SJSA1 (cell line): ENCODE data around the gene TRA2A. TPM values are rescaled to one million over a fixed set of nuclear protein-coding genes. Genes with fewer than 3 reads are reported as not detected.

Source experiments
- DNase-seq, 2 experiments: peaks; one replicate each; pipeline ENCODE4 v3.0.0-alpha.2; 2015 to 2020; ENCODE audit warnings: low spot score in 2 of 2, low read depth in 1 of 2
- H3K27ac ChIP-seq: fragments of 250-450 bp; sonication (Bioruptor Pico); 2 replicates; pipeline ENCODE4 v1.5.1; 2020; ENCODE audit warnings: mild to moderate bottlenecking, moderate library complexity
- H3K27me3 ChIP-seq: fragments of 250-450 bp; sonication (Bioruptor Pico); replicated peaks from 2 replicates; pipeline ENCODE4 v1.5.1; 2020; ENCODE audit warnings: mild to moderate bottlenecking, moderate library complexity
- H3K36me3 ChIP-seq: fragments of 250-450 bp; sonication (Bioruptor Pico); 2 replicates; pipeline ENCODE4 v1.5.1; 2020; ENCODE audit warnings: mild to moderate bottlenecking
- H3K4me1 ChIP-seq: fragments of 250-450 bp; sonication (Bioruptor Pico); replicated peaks from 2 replicates; pipeline ENCODE4 v1.6.1; 2021; ENCODE audit warnings: mild to moderate bottlenecking
- H3K4me3 ChIP-seq: fragments of 250-450 bp; sonication (Bioruptor Pico); 2 replicates; pipeline ENCODE4 v1.5.1; 2020; ENCODE audit warnings: mild to moderate bottlenecking
- H3K9me3 ChIP-seq: fragments of 250-450 bp; sonication (Bioruptor Pico); replicated peaks from 2 replicates; pipeline ENCODE4 v1.5.1; 2020; ENCODE audit warnings: mild to moderate bottlenecking
- total RNA-seq: library from RNA; depleted of rRNA; stranded (reverse); fragments of >200 nt; shearing (Covaris generic); gene quantifications from 2 replicates; pipeline ENCODE4 v1.2.3, GENCODE V29; 2014

The TRA2A gene
- total RNA-seq, 1 experiment from 2014 or later: 29.0 TPM

DNA sequence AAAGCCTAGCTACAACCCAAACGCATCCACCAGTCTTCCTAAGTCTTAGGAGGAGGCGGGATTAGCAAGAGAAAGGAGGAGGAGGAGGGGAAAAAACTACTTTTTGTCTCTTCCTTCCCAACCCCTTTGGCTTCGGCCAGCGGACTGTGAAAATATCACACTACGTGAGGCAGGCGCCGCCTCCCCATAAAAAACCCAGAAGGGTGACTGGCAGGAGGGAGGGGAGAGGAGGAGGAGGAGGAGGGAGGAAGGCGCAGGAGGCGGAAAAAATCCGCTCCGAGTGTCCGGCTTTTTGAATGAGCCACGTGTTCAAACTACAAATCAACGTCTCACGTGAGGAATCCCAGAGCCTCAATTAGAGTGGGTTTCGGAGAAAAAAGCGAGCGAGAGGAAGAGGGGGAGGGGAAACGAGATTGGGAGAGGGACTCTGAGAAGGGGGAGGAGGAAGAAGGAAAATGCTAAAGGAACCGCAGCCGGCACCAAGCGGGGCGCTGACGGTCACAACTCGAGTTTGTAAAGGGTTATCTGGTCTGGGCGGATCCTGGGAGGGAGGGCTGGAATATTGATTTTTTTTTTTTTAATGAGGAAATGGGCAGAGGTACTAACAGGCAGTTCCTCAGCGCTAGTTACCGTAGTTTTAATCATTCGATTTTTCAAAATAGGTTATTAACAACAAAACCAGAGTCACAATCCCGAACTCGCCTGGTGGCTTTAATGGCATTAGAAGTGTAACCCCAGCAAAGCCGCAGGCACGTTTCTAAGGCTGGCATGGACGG lies 61.3 kb downstream of the TRA2A start, which contains the start of gene IGF2BP3:
Gene IGF2BP3, minus strand, starts transcription at position 162 of the 776 bp plus-strand sequence. CDS start 381 bp downstream, outside the sequence.
- Histone ChIP-seq H3K27me3 (peaks cover 8% of the 10 kb centered on the region), H3K9me3 (peaks cover 3% of the 10 kb centered on the region; the same call in 1 of the 2 replicates), H3K4me1 (peaks cover 56% of the 10 kb centered on the region), H3K36me3 (peaks cover 13% of the 10 kb centered on the region), H3K27ac (peak within 1 kb of the TSS; percentile 49), H3K4me3 (peak within 1 kb of the TSS; percentile 78)
- DNase-seq: peak; percentile 98 to 99

DNA sequence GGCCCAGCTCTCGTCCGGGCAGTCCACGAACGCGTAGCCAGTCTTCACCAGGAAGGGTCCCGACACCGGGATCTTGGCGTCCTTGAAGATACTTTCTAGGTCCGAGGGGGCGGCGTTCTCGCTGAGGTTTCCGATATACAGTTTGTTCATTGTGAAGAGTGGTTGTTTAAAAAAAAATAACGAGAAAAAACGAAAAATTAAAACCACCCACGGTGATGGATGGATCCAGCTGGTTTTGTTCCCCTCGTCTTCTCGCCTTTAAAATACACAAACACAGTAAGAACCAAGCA lies 61.9 kb downstream of the TRA2A start:
- DNase-seq: peak in 1 of 2 experiments; percentile 60
- H3K36me3 ChIP-seq: peaks cover 19% of the 10 kb centered on the region
- H3K4me1 ChIP-seq: peaks cover 60% of the 10 kb centered on the region
- peaks cover 3% of the 10 kb centered on the region; the same call in 1 of the 2 replicates for H3K9me3 ChIP-seq
- H3K27ac ChIP-seq: peak overlapping the region; percentile 49
- peak overlapping the region; percentile 78 for H3K4me3 ChIP-seq
- H3K27me3 ChIP-seq: peaks cover 2% of the 10 kb centered on the region

DNA sequence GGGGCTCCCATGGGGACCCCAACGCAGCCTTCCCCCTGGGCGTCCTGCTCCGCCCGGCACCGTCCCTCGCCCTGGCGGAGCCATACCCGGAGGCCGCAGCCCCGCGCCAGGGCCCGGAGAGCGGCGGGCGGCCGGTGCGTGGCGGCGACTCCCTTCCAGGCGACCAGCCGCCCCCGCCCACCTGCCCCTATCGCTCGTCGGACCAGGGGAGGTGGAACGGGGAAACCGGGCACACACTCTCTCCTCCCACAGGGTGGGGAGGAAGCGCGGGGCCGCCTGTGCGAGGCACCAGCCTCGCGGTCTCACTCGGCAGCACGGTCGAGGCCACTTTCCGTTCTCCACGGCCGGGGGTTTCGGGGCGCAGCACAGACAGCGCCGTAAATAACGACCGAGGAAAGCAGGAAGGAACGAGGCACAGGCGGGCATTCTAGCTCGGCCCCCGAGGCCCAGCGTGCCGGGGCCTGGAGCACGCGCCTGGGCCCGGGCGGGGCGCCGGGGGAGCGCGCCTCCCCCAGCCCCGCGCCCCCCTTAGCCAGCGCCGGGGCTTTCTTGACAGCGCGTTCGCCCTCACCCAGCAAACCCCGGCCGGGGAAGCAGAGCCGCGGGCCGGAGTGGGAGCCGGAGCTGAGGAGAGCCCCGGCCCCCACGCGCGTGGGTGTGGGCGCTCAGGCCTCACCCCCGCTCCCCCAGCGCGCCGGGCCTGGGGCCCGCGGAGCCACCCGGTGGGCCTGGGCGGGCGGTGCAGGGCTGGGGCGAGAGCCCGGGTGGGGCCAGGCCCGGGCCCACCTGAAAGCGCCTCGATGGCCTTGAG lies 62.4 kb downstream of the TRA2A start:
- DNase-seq: peak; percentile 60 to 66
- peaks cover 55% of the 10 kb centered on the region for H3K4me1 ChIP-seq
- peak overlapping the region; percentile 78 for H3K4me3 ChIP-seq
- peaks cover 19% of the 10 kb centered on the region for H3K36me3 ChIP-seq
- peak overlapping the region; percentile 49 for H3K27ac ChIP-seq
- H3K9me3 ChIP-seq: peaks cover 3% of the 10 kb centered on the region; the same call in 1 of the 2 replicates
- H3K27me3 ChIP-seq: no peaks in the 10 kb centered on the region

DNA sequence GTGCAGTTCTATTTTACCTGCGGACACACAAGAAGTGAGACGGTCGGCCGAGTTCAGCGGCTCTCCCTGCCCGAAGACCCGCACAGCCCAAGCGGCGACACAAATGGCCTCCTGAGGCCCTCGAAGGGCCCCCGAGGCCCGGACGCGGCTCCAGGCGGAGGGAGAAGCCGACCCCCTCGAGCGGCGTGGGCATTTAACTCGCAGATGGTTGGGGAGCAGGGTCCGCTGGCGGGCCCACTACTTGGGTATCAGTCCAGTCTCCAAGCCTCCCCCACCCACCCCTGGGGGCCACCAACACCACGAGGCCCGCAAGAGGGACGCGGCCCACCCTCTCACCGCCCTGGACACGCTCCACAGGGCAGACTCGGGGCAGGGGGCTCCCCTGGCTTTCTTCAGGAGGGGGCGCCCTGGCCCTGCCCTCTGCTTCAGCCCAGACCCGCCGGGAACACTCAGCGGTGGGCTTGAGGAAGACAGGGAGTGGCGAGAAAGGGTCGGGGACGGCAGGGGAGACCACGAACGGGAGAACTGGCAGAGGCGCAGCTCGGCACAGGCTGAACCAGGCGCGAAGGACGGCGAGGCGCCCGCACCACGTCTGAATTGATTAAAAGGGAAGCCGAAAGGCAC lies 63.1 kb downstream of the TRA2A start:
- peak overlapping the region; percentile 49 for H3K27ac ChIP-seq
- peak overlapping the region; percentile 78 for H3K4me3 ChIP-seq
- peaks cover 3% of the 10 kb centered on the region; the same call in 1 of the 2 replicates for H3K9me3 ChIP-seq
- no peaks in the 10 kb centered on the region for H3K27me3 ChIP-seq
- peaks cover 22% of the 10 kb centered on the region for H3K36me3 ChIP-seq
- peaks cover 54% of the 10 kb centered on the region for H3K4me1 ChIP-seq
- peak in 1 of 2 experiments; percentile 42 for DNase-seq

DNA sequence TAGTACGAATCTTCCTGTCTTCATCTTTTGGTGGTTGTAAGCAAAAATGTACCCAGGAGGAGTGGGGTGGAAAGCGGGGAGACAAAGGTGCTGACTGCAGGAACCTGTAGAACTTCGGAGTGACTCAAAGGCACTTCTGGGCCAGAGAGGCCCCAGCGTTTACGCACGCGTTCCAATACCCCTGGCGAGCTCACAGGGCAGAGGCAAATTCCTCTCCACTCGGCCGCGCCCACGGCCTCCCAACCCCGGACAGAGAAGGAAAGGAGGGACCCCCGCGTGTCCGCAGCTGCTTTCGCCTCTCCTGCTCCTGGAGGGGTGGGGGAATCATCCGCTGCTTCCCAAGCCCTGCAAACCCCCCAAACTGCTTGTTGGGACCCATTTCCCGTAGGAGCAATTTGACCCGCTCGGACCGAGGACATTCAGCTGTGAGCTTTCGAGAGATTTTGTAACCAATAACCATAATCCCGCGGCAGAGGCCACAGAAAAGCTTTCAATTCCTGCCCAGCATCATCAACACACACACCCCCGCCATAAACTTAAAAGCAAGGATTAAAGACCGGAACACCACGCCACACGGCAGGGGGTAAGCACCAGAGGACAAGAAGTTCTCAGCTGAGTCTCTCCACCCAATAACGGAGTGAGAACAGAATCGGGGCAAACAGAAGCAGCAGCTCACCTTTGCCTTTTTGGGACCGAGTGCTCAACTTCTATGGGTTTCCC lies 63.8 kb downstream of the TRA2A start:
- Histone ChIP-seq H3K9me3 (peaks cover 3% of the 10 kb centered on the region; the same call in 1 of the 2 replicates), H3K4me3 (peak overlapping the region; percentile 78), H3K4me1 (peaks cover 47% of the 10 kb centered on the region), H3K27me3 (no peaks in the 10 kb centered on the region), H3K36me3 (peaks cover 27% of the 10 kb centered on the region), H3K27ac (no peak overlapping the region)
- DNase-seq: peak in 1 of 2 experiments; percentile 44

DNA sequence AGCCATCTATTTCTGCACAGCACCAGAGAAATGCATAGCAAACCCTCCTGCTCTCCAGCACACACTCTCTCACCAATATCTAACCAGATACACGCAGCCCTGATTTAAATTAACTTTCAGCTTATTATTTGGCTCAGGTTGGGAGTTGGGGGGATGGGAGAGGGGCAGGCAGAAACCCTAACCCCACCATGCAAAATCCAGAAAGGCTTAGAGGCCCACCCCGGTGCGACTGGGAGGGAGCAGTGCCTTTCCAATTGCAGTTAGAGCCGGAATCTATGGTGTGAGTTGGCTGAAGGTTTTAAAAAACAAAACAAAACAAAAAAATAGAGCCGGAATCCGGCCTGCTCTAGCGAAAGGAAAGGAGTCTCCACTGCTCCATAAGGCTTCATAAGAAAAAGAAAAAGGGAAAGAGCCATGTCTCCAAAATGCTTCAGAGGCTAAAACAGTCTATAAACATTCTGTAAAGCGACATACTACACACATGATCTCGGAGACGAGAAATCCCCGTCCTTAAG lies 64.4 kb downstream of the TRA2A start:
- peaks cover 3% of the 10 kb centered on the region; the same call in 1 of the 2 replicates for H3K9me3 ChIP-seq
- DNase-seq: peak in 1 of 2 experiments; percentile 44
- no peak overlapping the region for H3K27ac ChIP-seq
- no peaks in the 10 kb centered on the region for H3K27me3 ChIP-seq
- H3K4me3 ChIP-seq: peak overlapping the region; percentile 78
- peaks cover 30% of the 10 kb centered on the region for H3K36me3 ChIP-seq
- peaks cover 43% of the 10 kb centered on the region for H3K4me1 ChIP-seq

DNA sequence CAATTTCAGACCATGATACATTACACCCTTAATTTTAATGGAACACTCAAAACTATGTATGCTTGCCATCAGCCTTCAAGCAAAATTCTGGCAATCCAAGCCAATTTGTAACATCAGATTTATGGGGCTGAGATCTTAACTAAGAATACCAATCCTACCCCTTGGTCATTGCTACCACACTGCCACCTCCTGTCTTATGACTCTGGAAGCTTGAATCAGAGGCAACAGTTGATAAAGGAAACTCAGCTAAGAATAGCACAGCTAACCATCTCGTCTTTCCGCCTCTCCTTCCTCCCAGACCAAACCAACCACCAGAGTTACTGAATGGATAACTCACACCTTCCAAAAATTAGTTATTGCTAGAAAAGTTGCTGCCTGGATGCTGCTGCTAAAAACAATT lies 68.9 kb downstream of the TRA2A start:
- Histone ChIP-seq H3K9me3 (no peaks in the 10 kb centered on the region), H3K36me3 (peaks cover 29% of the 10 kb centered on the region), H3K4me3 (no peak overlapping the region), H3K4me1 (peaks cover 20% of the 10 kb centered on the region), H3K27ac (no peak overlapping the region), H3K27me3 (no peaks in the 10 kb centered on the region)
- DNase-seq: no peak

DNA sequence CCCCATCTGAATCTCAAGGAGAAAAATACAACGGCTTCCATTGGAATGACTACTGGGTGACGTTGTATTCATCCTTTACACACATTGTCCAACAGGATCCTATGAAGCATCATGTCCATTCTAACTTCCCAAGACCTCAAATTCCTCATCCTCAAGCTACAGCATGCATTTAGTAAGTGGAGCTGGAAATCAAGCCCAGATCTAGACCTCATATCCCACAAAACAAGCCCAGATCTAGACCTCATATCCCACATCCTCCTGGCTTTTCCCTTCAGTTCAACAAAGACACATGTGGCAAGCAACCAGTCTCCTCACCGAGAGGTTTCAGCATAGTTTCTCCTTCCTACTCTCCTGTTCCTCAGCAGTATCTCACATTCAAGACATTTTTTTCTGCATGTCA lies 73.7 kb downstream of the TRA2A start:
- DNase-seq: no peak
- H3K36me3 ChIP-seq: peaks cover 22% of the 10 kb centered on the region
- H3K9me3 ChIP-seq: no peaks in the 10 kb centered on the region
- no peaks in the 10 kb centered on the region for H3K27me3 ChIP-seq
- no peak overlapping the region for H3K4me3 ChIP-seq
- no peaks in the 10 kb centered on the region for H3K4me1 ChIP-seq
- H3K27ac ChIP-seq: no peak overlapping the region

DNA sequence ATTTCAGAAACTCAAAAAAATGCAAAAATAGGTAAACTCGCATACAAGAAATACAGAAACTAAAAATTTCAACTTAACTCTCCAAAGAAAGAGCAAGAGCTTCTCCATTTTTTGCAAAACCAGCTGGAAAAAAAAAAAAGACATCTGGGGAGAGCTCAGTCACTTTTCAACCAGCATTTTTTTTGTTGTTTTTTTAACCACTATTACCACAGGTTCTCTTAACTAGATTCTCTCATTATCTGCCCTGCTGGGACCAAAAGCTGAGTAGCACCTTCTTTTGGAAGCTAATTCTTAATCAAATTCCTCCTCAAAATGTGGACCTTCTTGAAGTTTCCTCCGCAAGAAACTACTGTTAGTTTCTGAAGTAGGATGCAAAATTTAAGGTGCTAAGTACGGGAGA lies 75.7 kb downstream of the TRA2A start:
- H3K9me3 ChIP-seq: no peaks in the 10 kb centered on the region
- H3K36me3 ChIP-seq: peaks cover 22% of the 10 kb centered on the region
- no peak overlapping the region for H3K27ac ChIP-seq
- H3K27me3 ChIP-seq: no peaks in the 10 kb centered on the region
- H3K4me3 ChIP-seq: no peak overlapping the region
- no peaks in the 10 kb centered on the region for H3K4me1 ChIP-seq
- DNase-seq: no peak

DNA sequence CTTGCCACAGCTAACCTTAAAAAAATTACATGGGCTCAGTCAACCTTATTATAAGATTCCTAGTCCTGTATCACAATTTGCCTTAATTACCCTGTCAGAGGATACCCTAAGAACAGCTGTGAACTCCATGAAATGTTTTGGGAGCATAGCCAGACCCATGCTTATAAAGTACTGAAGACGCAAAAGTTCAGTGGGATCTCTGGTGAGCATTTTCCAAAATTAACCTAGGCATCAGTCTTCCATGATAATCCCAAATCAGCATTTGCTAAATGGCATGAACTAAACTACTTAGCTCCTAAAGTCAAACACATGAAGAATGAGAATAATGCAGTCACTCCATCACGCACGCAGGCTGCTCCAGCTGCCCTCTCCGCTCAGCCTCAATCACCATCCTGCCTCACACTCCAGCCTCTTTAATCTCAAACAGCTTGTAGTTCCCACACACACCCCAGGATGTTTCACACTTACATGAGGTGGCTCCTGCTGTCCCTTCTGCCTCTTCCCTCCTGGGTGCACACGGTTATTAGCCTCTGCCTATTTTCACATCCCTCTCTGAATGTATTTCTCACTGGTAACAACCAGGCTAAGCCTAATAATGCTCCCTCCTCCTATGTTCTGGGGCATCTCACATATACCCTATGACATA lies 76.8 kb downstream of the TRA2A start:
- H3K9me3 ChIP-seq: no peaks in the 10 kb centered on the region

More for the DNA sequence above, 76.8 kb downstream of the TRA2A start:
- Histone ChIP-seq H3K27ac (no peak overlapping the region), H3K4me1 (no peaks in the 10 kb centered on the region), H3K27me3 (no peaks in the 10 kb centered on the region), H3K4me3 (no peak overlapping the region), H3K36me3 (peaks cover 15% of the 10 kb centered on the region)
- no peak for DNase-seq
